Mammary epithelial cell (primary cell): Measurements from ENCODE around the gene HUNK.
"Not testable (repeated sequence)": the region's sequence is repeated elsewhere in the genome, so short reads cannot be mapped to it uniquely, and the experiment has no call there.

Experiments
- EZH2 ChIP-seq: IDR thresholded peaks from 2 replicates; pipeline ENCODE4 v1.6.1; 2012; ENCODE audit warnings: low read length, inconsistent platforms, borderline replicate concordance
- TF ChIP-seq, protein P1 (sequence below), 2 donors: IDR thresholded peaks in 1 of 2; conservative IDR thresholded peaks in 1 of 2; 2 replicates each; pipeline ENCODE4 v1.5.1; 2011 to 2012; ENCODE audit warnings: inconsistent platforms in 2 of 2, low read length in 2 of 2, mild to moderate bottlenecking in 2 of 2, control low read depth in 1 of 2, low read depth in 1 of 2; ENCODE audit not compliant: insufficient read depth in 1 of 2; ENCODE audit errors: extremely low read depth in 1 of 2

DNA sequence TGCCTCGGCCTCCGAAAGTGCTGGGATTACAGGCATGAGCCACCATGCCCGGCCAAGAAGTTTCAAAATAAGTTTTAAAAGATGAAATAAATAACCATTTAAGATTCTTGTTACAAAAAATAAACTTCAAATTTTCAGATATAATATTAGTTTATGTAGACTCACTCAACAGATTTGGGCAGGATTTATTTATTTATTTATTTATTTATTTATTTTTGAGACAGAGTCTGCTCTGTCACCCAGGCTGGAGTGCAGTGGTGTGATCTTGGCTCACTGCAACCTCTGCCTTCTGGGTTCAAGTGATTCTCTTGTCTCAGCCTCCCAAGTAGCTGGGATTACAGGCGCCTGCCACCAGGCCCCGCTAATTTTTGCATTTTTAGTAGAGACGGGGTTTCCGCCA, 15.2 kb upstream of the HUNK start:
- TF ChIP-seq, protein P1, sequence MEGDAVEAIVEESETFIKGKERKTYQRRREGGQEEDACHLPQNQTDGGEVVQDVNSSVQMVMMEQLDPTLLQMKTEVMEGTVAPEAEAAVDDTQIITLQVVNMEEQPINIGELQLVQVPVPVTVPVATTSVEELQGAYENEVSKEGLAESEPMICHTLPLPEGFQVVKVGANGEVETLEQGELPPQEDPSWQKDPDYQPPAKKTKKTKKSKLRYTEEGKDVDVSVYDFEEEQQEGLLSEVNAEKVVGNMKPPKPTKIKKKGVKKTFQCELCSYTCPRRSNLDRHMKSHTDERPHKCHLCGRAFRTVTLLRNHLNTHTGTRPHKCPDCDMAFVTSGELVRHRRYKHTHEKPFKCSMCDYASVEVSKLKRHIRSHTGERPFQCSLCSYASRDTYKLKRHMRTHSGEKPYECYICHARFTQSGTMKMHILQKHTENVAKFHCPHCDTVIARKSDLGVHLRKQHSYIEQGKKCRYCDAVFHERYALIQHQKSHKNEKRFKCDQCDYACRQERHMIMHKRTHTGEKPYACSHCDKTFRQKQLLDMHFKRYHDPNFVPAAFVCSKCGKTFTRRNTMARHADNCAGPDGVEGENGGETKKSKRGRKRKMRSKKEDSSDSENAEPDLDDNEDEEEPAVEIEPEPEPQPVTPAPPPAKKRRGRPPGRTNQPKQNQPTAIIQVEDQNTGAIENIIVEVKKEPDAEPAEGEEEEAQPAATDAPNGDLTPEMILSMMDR (conservative IDR thresholded peaks at IDR 0.05 in 1 of 2, IDR thresholded peaks at IDR 0.05 in 1 of 2; ENCODE audit: extremely low read depth in 1 of 2, insufficient read depth in 1 of 2, low read depth in 1 of 2, low read length in 2 of 2), result not testable (repeated sequence)
- not testable (repeated sequence) for TF ChIP-seq EZH2
